ENCODE measurements around the gene METTL13.

Gene METTL13

GRCh38 chr1:171814692-171815091, 33.2 kb downstream of the METTL13 start:
- no peaks in the 10 kb centered on the region for H3K27me3 ChIP-seq (replicated peaks)
- H3K27ac ChIP-seq: no peak overlapping the region
- DNase-seq: no peak
- H3K36me3 ChIP-seq (replicated peaks): no peaks in the 10 kb centered on the region
- in situ Hi-C loops (cut with HindIII; ENCODE audit: low pct_ligation_motif_present, low sequenced_read_pairs): no loop called here
- no peak for TF ChIP-seq CTCF (IDR thresholded peaks at IDR 0.05; ENCODE audit: low read depth, low read length, missing control alignments)
- no peak overlapping the region for H3K4me3 ChIP-seq (ENCODE audit: low read depth, low read length)

- H3K27me3 ChIP-seq (replicated peaks): no peaks in the 10 kb centered on the region
- no peaks in the 10 kb centered on the region for H3K36me3 ChIP-seq (replicated peaks)
- TF ChIP-seq CTCF (IDR thresholded peaks at IDR 0.05; ENCODE audit: low read depth, low read length, missing control alignments): no peak
- no peak overlapping the region for H3K4me3 ChIP-seq (ENCODE audit: low read depth, low read length)
- in situ Hi-C loops (cut with HindIII; ENCODE audit: low pct_ligation_motif_present, low sequenced_read_pairs): no loop called here
- no peak overlapping the region for H3K27ac ChIP-seq
- no peak for DNase-seq
Measured at GRCh38 chr1:171816300-171816901, 34.9 kb downstream of the METTL13 start.

- H3K4me3 ChIP-seq (ENCODE audit: low read depth, low read length): no peak overlapping the region
- no peaks in the 10 kb centered on the region for H3K36me3 ChIP-seq (replicated peaks)
- no peak for TF ChIP-seq CTCF (IDR thresholded peaks at IDR 0.05; ENCODE audit: low read depth, low read length, missing control alignments)
- H3K27me3 ChIP-seq (replicated peaks): no peaks in the 10 kb centered on the region
- in situ Hi-C loops (cut with HindIII; ENCODE audit: low pct_ligation_motif_present, low sequenced_read_pairs): no loop called here
- H3K27ac ChIP-seq: no peak overlapping the region
- DNase-seq: peak; percentile 83
Measured at GRCh38 chr1:171817511-171818265, 36.2 kb downstream of the METTL13 start.

- DNase-seq: no peak
- Histone ChIP-seq H3K27ac (no peak overlapping the region), H3K27me3 (replicated peaks) (no peaks in the 10 kb centered on the region), H3K4me3 (ENCODE audit: low read depth, low read length) (no peak overlapping the region), H3K36me3 (replicated peaks) (no peaks in the 10 kb centered on the region)
- no peak for TF ChIP-seq CTCF (IDR thresholded peaks at IDR 0.05; ENCODE audit: low read depth, low read length, missing control alignments)
- in situ Hi-C loops (cut with HindIII; ENCODE audit: low pct_ligation_motif_present, low sequenced_read_pairs): no loop called here
Measured at GRCh38 chr1:171819946-171820345, 38.5 kb downstream of the METTL13 start.

- in situ Hi-C loops (cut with HindIII; ENCODE audit: low pct_ligation_motif_present, low sequenced_read_pairs): no loop called here
- H3K27me3 ChIP-seq (replicated peaks): no peaks in the 10 kb centered on the region
- H3K27ac ChIP-seq: no peak overlapping the region
- no peaks in the 10 kb centered on the region for H3K36me3 ChIP-seq (replicated peaks)
- DNase-seq: no peak
- no peak overlapping the region for H3K4me3 ChIP-seq (ENCODE audit: low read depth, low read length)
- no peak for TF ChIP-seq CTCF (IDR thresholded peaks at IDR 0.05; ENCODE audit: low read depth, low read length, missing control alignments)
Measured at GRCh38 chr1:171826973-171827372, 45.5 kb downstream of the METTL13 start.

Measured in brain microvascular endothelial cell (primary cell).